Measurements from ENCODE around the gene PRKCQ. TPM values are rescaled to one million over a fixed set of nuclear protein-coding genes. Genes with fewer than 3 reads are reported as not detected.
"Not testable (repeated sequence)": the region's sequence is repeated elsewhere in the genome, so short reads cannot be mapped to it uniquely, and the experiment has no call there.

PRKCQ gene
- total RNA-seq, 2 donors from 2014 or later, result 66.3 to 70.0 TPM

- H3K27ac Mint-ChIP-seq, result peak overlapping the region; percentile 92
These were observed 9.4 kb upstream of the PRKCQ start for GRCh38 chr10:6589287-6590094.

GRCh38 chr10:6588845-6589244, 8.8 kb upstream of the PRKCQ start:
- no peaks in the 10 kb centered on the region for H3K9me3 ChIP-seq (ENCODE audit: control insufficient read depth, low read length, poor library complexity, severe bottlenecking)
- Mint-ChIP-seq H3K27me3 (no peaks in the 10 kb centered on the region), H3K4me3 (no peak overlapping the region), H3K27ac (peak overlapping the region; percentile 87), H3K36me3 (ENCODE audit: low read depth) (peaks cover 13% of the 10 kb centered on the region), H3K4me1 (peaks cover 58% of the 10 kb centered on the region)
- DNase-seq (no peak), ATAC-seq (no peak)

More at GRCh38 chr10:6589287-6590094, 9.4 kb upstream of the PRKCQ start:
- no peaks in the 10 kb centered on the region for H3K27me3 Mint-ChIP-seq
- peaks cover 61% of the 10 kb centered on the region for H3K4me1 Mint-ChIP-seq
- no peaks in the 10 kb centered on the region for H3K9me3 ChIP-seq (ENCODE audit: control insufficient read depth, low read length, poor library complexity, severe bottlenecking)
- H3K36me3 Mint-ChIP-seq (ENCODE audit: low read depth), result peaks cover 12% of the 10 kb centered on the region
- DNase-seq, result no peak
- peak overlapping the region; percentile 22 for H3K4me3 Mint-ChIP-seq
- no peak for ATAC-seq

GRCh38 chr10:6588082-6588481, 8.0 kb upstream of the PRKCQ start:
- ATAC-seq, result no peak
- no peak for DNase-seq
- Mint-ChIP-seq H3K4me1 (peaks cover 58% of the 10 kb centered on the region), H3K4me3 (no peak overlapping the region), H3K27ac (peak overlapping the region; percentile 87), H3K36me3 (ENCODE audit: low read depth) (peaks cover 16% of the 10 kb centered on the region), H3K27me3 (no peaks in the 10 kb centered on the region)
- H3K9me3 ChIP-seq (ENCODE audit: control insufficient read depth, low read length, poor library complexity, severe bottlenecking), result no peaks in the 10 kb centered on the region

GRCh38 chr10:6586501-6586900, 6.4 kb upstream of the PRKCQ start:
- ATAC-seq (no peak), DNase-seq (no peak)
- peak overlapping the region; percentile 83 for H3K4me3 Mint-ChIP-seq
- H3K27me3 Mint-ChIP-seq, result no peaks in the 10 kb centered on the region
- peaks cover 16% of the 10 kb centered on the region for H3K36me3 Mint-ChIP-seq (ENCODE audit: low read depth)
- H3K4me1 Mint-ChIP-seq, result peaks cover 65% of the 10 kb centered on the region
- no peaks in the 10 kb centered on the region for H3K9me3 ChIP-seq (ENCODE audit: control insufficient read depth, low read length, poor library complexity, severe bottlenecking)
- H3K27ac Mint-ChIP-seq, result peak overlapping the region; percentile 87

GRCh38 chr10:6583447-6583846, 3.4 kb upstream of the PRKCQ start:
- ATAC-seq (peak; percentile 46), DNase-seq (no peak)
- Mint-ChIP-seq H3K36me3 (ENCODE audit: low read depth) (peaks cover 8% of the 10 kb centered on the region), H3K27me3 (no peaks in the 10 kb centered on the region), H3K4me3 (peak overlapping the region; percentile 94), H3K4me1 (peaks cover 51% of the 10 kb centered on the region), H3K27ac (peak overlapping the region; percentile 87)
- no peaks in the 10 kb centered on the region for H3K9me3 ChIP-seq (ENCODE audit: control insufficient read depth, low read length, poor library complexity, severe bottlenecking)

- peak overlapping the region; percentile 94 for H3K4me3 Mint-ChIP-seq
- not testable (repeated sequence) for H3K36me3 Mint-ChIP-seq (ENCODE audit: low read depth); DNase-seq; H3K9me3 ChIP-seq (ENCODE audit: control insufficient read depth, low read length, poor library complexity, severe bottlenecking); ATAC-seq; H3K27me3 Mint-ChIP-seq
- H3K27ac Mint-ChIP-seq, result peak overlapping the region; percentile 87
- peaks cover 54% of the 10 kb centered on the region for H3K4me1 Mint-ChIP-seq
These were observed 2.8 kb upstream of the PRKCQ start for GRCh38 chr10:6582913-6583312.

GRCh38 chr10:6582298-6582697, 2.2 kb upstream of the PRKCQ start:
- Mint-ChIP-seq H3K4me3 (peak overlapping the region; percentile 94), H3K36me3 (ENCODE audit: low read depth) (peaks cover 8% of the 10 kb centered on the region), H3K4me1 (peaks cover 58% of the 10 kb centered on the region), H3K27ac (peak overlapping the region; percentile 87), H3K27me3 (no peaks in the 10 kb centered on the region)
- ATAC-seq, result no peak
- no peaks in the 10 kb centered on the region for H3K9me3 ChIP-seq (ENCODE audit: control insufficient read depth, low read length, poor library complexity, severe bottlenecking)
- no peak for DNase-seq

GRCh38 chr10:6581778-6582228, 1.7 kb upstream of the PRKCQ start:
- Mint-ChIP-seq H3K36me3 (ENCODE audit: low read depth) (peaks cover 8% of the 10 kb centered on the region), H3K4me3 (peak overlapping the region; percentile 94), H3K27me3 (no peaks in the 10 kb centered on the region), H3K27ac (peak overlapping the region; percentile 87), H3K4me1 (peaks cover 53% of the 10 kb centered on the region)
- no peaks in the 10 kb centered on the region for H3K9me3 ChIP-seq (ENCODE audit: control insufficient read depth, low read length, poor library complexity, severe bottlenecking)
- ATAC-seq, result no peak
- DNase-seq, result no peak

GRCh38 chr10:6581223-6581622, 1.1 kb upstream of the PRKCQ start:
- not testable (repeated sequence) for DNase-seq; ATAC-seq; H3K27me3 Mint-ChIP-seq; H3K9me3 ChIP-seq (ENCODE audit: control insufficient read depth, low read length, poor library complexity, severe bottlenecking)
- Mint-ChIP-seq H3K4me3 (peak overlapping the region; percentile 94), H3K27ac (peak overlapping the region; percentile 87), H3K36me3 (ENCODE audit: low read depth) (peaks cover 10% of the 10 kb centered on the region), H3K4me1 (peaks cover 53% of the 10 kb centered on the region)

- DNase-seq, result peak; percentile 78 to 90 (median 86)
- H3K27ac Mint-ChIP-seq, result peak overlapping the region; percentile 87
- H3K9me3 ChIP-seq (ENCODE audit: control insufficient read depth, low read length, poor library complexity, severe bottlenecking), result no peaks in the 10 kb centered on the region
- H3K27me3 Mint-ChIP-seq, result no peaks in the 10 kb centered on the region
- peaks cover 10% of the 10 kb centered on the region for H3K36me3 Mint-ChIP-seq (ENCODE audit: low read depth)
- peak; percentile 79 for ATAC-seq
- peak overlapping the region; percentile 94 for H3K4me3 Mint-ChIP-seq
- peaks cover 57% of the 10 kb centered on the region for H3K4me1 Mint-ChIP-seq
These were observed 378 bp upstream of the PRKCQ start for GRCh38 chr10:6580279-6581029.

- Mint-ChIP-seq H3K27ac (peak overlapping the region; percentile 98), H3K36me3 (ENCODE audit: low read depth) (peaks cover 10% of the 10 kb centered on the region), H3K4me3 (peak overlapping the region; percentile 97), H3K27me3 (no peaks in the 10 kb centered on the region), H3K4me1 (peaks cover 61% of the 10 kb centered on the region)
- DNase-seq, result no peak
- ATAC-seq, result peak; percentile 4
- H3K9me3 ChIP-seq (ENCODE audit: control insufficient read depth, low read length, poor library complexity, severe bottlenecking), result no peaks in the 10 kb centered on the region
These were observed 733 bp downstream of the PRKCQ start for GRCh38 chr10:6579183-6579903.

GRCh38 chr10:6578795-6579182, 1.3 kb downstream of the PRKCQ start:
- no peaks in the 10 kb centered on the region for H3K9me3 ChIP-seq (ENCODE audit: control insufficient read depth, low read length, poor library complexity, severe bottlenecking)
- ATAC-seq (no peak), DNase-seq (no peak)
- Mint-ChIP-seq H3K27ac (peak overlapping the region; percentile 98), H3K36me3 (ENCODE audit: low read depth) (peaks cover 8% of the 10 kb centered on the region), H3K27me3 (no peaks in the 10 kb centered on the region), H3K4me3 (peak overlapping the region; percentile 97), H3K4me1 (peaks cover 61% of the 10 kb centered on the region)

- ATAC-seq, result peak; percentile 32
- no peaks in the 10 kb centered on the region for H3K27me3 Mint-ChIP-seq
- no peak for DNase-seq
- H3K4me1 Mint-ChIP-seq, result peaks cover 62% of the 10 kb centered on the region
- peak overlapping the region; percentile 98 for H3K27ac Mint-ChIP-seq
- peaks cover 6% of the 10 kb centered on the region for H3K36me3 Mint-ChIP-seq (ENCODE audit: low read depth)
- no peaks in the 10 kb centered on the region for H3K9me3 ChIP-seq (ENCODE audit: control insufficient read depth, low read length, poor library complexity, severe bottlenecking)
- H3K4me3 Mint-ChIP-seq, result peak overlapping the region; percentile 97
These were observed 1.8 kb downstream of the PRKCQ start for GRCh38 chr10:6578251-6578771.
